Neutrophil (primary cell): Measurements from ENCODE around the gene ITPR1.

Experiments used
- H3K27ac ChIP-seq: fragments of 200-600 bp; sonication (generic); 2 replicates; pipeline ENCODE4 v1.5.1; 2016; ENCODE audit warnings: mild to moderate bottlenecking, moderate library complexity
- H3K27me3 ChIP-seq: fragments of 200-600 bp; sonication (generic); 2 replicates; pipeline ENCODE4 v1.6.0; 2016; ENCODE audit warnings: mild to moderate bottlenecking
- H3K36me3 ChIP-seq: fragments of 200-600 bp; sonication (generic); 2 replicates; pipeline ENCODE4 v1.5.1; 2017
- H3K4me1 ChIP-seq, 2 experiments: fragments of 200-600 bp in 1 of 2; sonication (generic) in 1 of 2; 1 replicate in 1 of 2; 2 replicates in 1 of 2; pipeline versions ENCODE4 v1.5.1 to v1.6.1; 2013 to 2016; ENCODE audit warnings: low read depth in 1 of 2, low read length in 1 of 2, mild to moderate bottlenecking in 1 of 2, moderate library complexity in 1 of 2; ENCODE audit not compliant: control insufficient read depth in 1 of 2, insufficient read depth in 1 of 2
- H3K4me3 ChIP-seq, 2 experiments: fragments of 200-600 bp in 1 of 2; sonication (generic) in 1 of 2; 1 replicate in 1 of 2; 2 replicates in 1 of 2; pipeline ENCODE4 v1.5.1; 2013 to 2016; ENCODE audit warnings: low read depth in 1 of 2, low read length in 1 of 2, mild to moderate bottlenecking in 1 of 2, moderate library complexity in 1 of 2
- H3K9me3 ChIP-seq: fragments of 200-600 bp; sonication (generic); 2 replicates; pipeline ENCODE4 v1.5.1; 2016
- CTCF ChIP-seq: fragments of 200-600 bp; sonication (generic); IDR thresholded peaks from 2 replicates; pipeline ENCODE4 v1.5.1; 2016; ENCODE audit warnings: antibody characterized with exemption

ITPR1 gene

DNA sequence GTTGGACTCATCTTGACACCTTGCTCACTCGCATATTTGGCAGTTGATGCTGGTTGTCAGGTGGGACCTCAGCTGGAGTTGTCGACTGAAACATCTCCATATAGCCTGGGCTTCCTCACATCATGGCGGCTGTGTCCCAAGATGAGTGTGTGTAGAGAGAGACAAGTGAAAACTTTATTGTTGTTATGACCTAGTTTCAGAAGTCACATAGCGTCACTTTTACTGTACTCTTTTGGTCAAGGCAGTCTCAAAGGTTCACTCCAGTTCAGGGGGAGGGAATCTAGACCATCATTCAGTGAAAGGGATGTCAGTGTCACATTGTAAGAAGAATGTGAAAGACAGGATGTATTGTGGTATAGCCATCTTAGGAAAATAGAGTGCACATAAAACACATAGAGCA, 214.2 kb downstream of the ITPR1 start:
- no peak overlapping the region for H3K4me3 ChIP-seq
- peaks cover 8 to 13% of the 10 kb centered on the region in 2 experiments for H3K4me1 ChIP-seq
- H3K27ac ChIP-seq = no peak overlapping the region
- H3K36me3 ChIP-seq = no peaks in the 10 kb centered on the region
- TF ChIP-seq CTCF = no peak
- no peaks in the 10 kb centered on the region for H3K27me3 ChIP-seq
- H3K9me3 ChIP-seq = no peaks in the 10 kb centered on the region

DNA sequence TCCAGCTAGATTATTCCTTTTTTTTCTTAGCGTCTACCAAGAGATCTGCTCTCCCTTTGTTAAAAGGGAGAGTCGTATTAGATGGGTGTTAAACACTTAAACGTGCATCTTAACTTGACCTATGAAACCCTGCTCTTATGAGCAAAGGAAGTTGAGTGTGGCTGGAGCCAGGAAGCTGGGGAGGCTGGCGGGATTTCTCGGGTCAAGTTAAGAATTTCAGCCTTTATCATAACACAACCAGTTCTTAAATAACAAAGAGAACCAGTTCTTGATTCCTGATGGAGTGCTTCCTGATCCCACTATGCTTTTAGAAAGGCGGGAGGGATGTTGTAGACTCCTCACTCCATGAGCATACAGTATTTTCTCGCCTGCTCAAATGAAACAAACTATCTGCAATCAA, 215.1 kb downstream of the ITPR1 start:
- no peak overlapping the region for H3K4me3 ChIP-seq
- no peaks in the 10 kb centered on the region for H3K36me3 ChIP-seq
- no peaks in the 10 kb centered on the region for H3K9me3 ChIP-seq
- H3K4me1 ChIP-seq = peaks cover 8 to 14% of the 10 kb centered on the region in 2 experiments
- no peak for TF ChIP-seq CTCF
- H3K27me3 ChIP-seq = no peaks in the 10 kb centered on the region
- H3K27ac ChIP-seq = no peak overlapping the region

GRCh38 chr3:4709341-4709740, 216.2 kb downstream of the ITPR1 start:
- Histone ChIP-seq H3K36me3 (no peaks in the 10 kb centered on the region), H3K4me1 (peaks cover 8 to 14% of the 10 kb centered on the region in 2 experiments), H3K4me3 (no peak overlapping the region), H3K27me3 (no peaks in the 10 kb centered on the region), H3K27ac (no peak overlapping the region), H3K9me3 (no peaks in the 10 kb centered on the region)
- no peak for TF ChIP-seq CTCF

GRCh38 chr3:4710191-4710590, 217.0 kb downstream of the ITPR1 start:
- H3K36me3 ChIP-seq = no peaks in the 10 kb centered on the region
- H3K4me1 ChIP-seq = peaks cover 8 to 14% of the 10 kb centered on the region in 2 experiments
- no peaks in the 10 kb centered on the region for H3K27me3 ChIP-seq
- no peak for TF ChIP-seq CTCF
- H3K4me3 ChIP-seq = no peak overlapping the region
- H3K9me3 ChIP-seq = no peaks in the 10 kb centered on the region
- no peak overlapping the region for H3K27ac ChIP-seq

DNA sequence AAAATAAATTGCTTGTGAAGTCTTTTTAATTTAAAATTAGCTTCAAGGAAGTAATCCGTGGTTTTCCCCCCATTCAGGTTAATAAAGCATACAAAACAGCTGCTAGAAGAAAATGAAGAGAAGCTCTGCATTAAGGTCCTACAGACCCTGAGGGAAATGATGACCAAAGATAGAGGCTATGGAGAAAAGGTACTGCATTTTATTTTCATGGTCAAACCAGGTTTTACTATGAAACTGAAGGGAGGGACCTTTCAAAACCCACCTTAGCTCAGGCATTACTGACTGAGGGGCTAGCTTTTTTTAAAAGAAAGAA, 218.5 kb downstream of the ITPR1 start:
- Histone ChIP-seq H3K4me3 (no peak overlapping the region), H3K27ac (no peak overlapping the region), H3K36me3 (no peaks in the 10 kb centered on the region)

More for the DNA sequence above, 218.5 kb downstream of the ITPR1 start:
- Histone ChIP-seq H3K4me1 (peaks cover 8 to 14% of the 10 kb centered on the region in 2 experiments), H3K9me3 (no peaks in the 10 kb centered on the region), H3K27me3 (no peaks in the 10 kb centered on the region)
- no peak for TF ChIP-seq CTCF
